Parathyroid adenoma (tissue), 2 donors: ENCODE measurements around the gene UNCX.

Experiments used
- H2AFZ ChIP-seq: fragments of 300-600 bp; sonication (generic); one replicate; pipeline ENCODE4 v1.7.0; 2017; ENCODE audit warnings: antibody characterized with exemption, mild to moderate bottlenecking
- H3K27ac ChIP-seq: fragments of 300-600 bp; sonication (generic); one replicate; pipeline ENCODE4 v1.7.0; 2017
- H3K27me3 ChIP-seq: fragments of 300-600 bp; sonication (generic); one replicate; pipeline ENCODE4 v1.7.0; 2017; ENCODE audit warnings: low read length; ENCODE audit not compliant: control insufficient read depth, insufficient read depth
- H3K36me3 ChIP-seq: fragments of 300-600 bp; sonication (generic); one replicate; pipeline ENCODE4 v1.7.0; 2017; ENCODE audit warnings: low read length; ENCODE audit not compliant: control insufficient read depth, insufficient read depth
- H3K4me1 ChIP-seq: fragments of 300-600 bp; sonication (generic); one replicate; pipeline ENCODE4 v1.7.0; 2017; ENCODE audit warnings: control low read depth
- H3K4me2 ChIP-seq: fragments of 300-600 bp; sonication (generic); one replicate; pipeline ENCODE4 v1.7.0; 2017; ENCODE audit warnings: low read length
- H3K4me3 ChIP-seq: fragments of 300-600 bp; sonication (generic); one replicate; pipeline ENCODE4 v1.7.0; 2017; ENCODE audit warnings: low read depth, low read length
- H3K79me2 ChIP-seq: fragments of 300-600 bp; sonication (generic); one replicate; pipeline ENCODE4 v1.7.0; 2017; ENCODE audit warnings: control low read depth
- H3K9ac ChIP-seq: fragments of 300-600 bp; sonication (generic); one replicate; pipeline ENCODE4 v1.7.0; 2017; ENCODE audit warnings: mild to moderate bottlenecking
- H3K9me3 ChIP-seq: fragments of 300-600 bp; sonication (generic); one replicate; pipeline ENCODE4 v1.7.0; 2017; ENCODE audit warnings: low read length; ENCODE audit not compliant: control insufficient read depth
- CTCF ChIP-seq: fragments of 300-600 bp; sonication (generic); IDR thresholded peaks from one replicate; pipeline ENCODE4 v1.7.0; 2017; ENCODE audit warnings: antibody characterized with exemption, mild to moderate bottlenecking
- donor health status: primary hyperparathyroidism.

The UNCX gene

DNA sequence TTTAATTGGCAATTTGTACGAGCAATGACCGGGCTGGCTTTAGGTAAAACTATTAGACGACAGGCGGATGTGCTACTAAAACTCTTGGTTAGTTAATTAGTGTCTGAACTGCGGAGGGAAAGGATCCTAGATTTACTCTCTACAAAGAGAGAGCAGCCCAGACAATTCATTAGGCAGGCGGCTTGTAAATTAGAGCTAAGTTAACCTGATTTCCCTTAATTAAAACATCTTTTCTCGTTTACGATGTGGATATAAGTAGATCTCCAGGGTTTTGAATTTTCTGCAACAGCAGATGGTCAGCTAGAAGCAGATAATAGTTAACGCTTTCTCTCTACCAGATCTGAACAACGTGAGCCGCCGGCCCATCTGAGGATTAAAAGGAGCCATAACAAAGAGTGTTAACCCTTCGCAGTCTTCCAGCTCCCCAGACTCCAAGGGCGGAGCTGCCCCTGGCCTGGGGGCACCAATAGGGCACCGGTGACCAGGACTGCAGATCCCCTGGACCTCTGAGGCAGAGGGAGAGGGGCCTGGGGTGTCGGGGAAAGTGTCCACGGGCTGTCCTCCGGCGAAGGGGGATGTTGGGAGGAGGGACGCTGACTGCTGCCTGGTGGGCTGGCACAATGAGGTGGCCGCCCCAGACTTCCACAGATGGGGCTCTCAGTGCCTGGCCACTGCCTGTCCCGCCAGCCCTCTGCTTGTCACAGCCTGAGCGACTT lies 6.3 kb upstream of the UNCX start:
- no peak overlapping the region for H3K27ac ChIP-seq
- no peaks in the 10 kb centered on the region for H3K4me1 ChIP-seq
- H3K27me3 ChIP-seq: peaks cover 33% of the 10 kb centered on the region
- no peak for TF ChIP-seq CTCF
- H3K9me3 ChIP-seq: no peaks in the 10 kb centered on the region
- H3K9ac ChIP-seq: no peak overlapping the region
- H2AFZ ChIP-seq: no peak overlapping the region
- no peak overlapping the region for H3K4me2 ChIP-seq
- no peak overlapping the region for H3K4me3 ChIP-seq
- H3K36me3 ChIP-seq: no peaks in the 10 kb centered on the region
- no peaks in the 10 kb centered on the region for H3K79me2 ChIP-seq

GRCh38 chr7:1227071-1227804 lies 5.4 kb upstream of the UNCX start:
- no peaks in the 10 kb centered on the region for H3K4me1 ChIP-seq
- no peak for TF ChIP-seq CTCF
- H3K27ac ChIP-seq: no peak overlapping the region
- H3K9ac ChIP-seq: no peak overlapping the region
- no peak overlapping the region for H2AFZ ChIP-seq
- H3K9me3 ChIP-seq: no peaks in the 10 kb centered on the region
- H3K27me3 ChIP-seq: peaks cover 39% of the 10 kb centered on the region
- H3K4me3 ChIP-seq: no peak overlapping the region
- no peaks in the 10 kb centered on the region for H3K36me3 ChIP-seq
- H3K4me2 ChIP-seq: no peak overlapping the region
- no peaks in the 10 kb centered on the region for H3K79me2 ChIP-seq

- H3K9ac ChIP-seq: no peak overlapping the region
- no peaks in the 10 kb centered on the region for H3K9me3 ChIP-seq
- no peaks in the 10 kb centered on the region for H3K36me3 ChIP-seq
- H3K27ac ChIP-seq: no peak overlapping the region
- H3K4me3 ChIP-seq: no peak overlapping the region
- H3K4me1 ChIP-seq: no peaks in the 10 kb centered on the region
- H3K27me3 ChIP-seq: peaks cover 40% of the 10 kb centered on the region
- H3K79me2 ChIP-seq: no peaks in the 10 kb centered on the region
- no peak overlapping the region for H3K4me2 ChIP-seq
- TF ChIP-seq CTCF: no peak
- H2AFZ ChIP-seq: no peak overlapping the region
Measured at GRCh38 chr7:1227814-1228544, 4.7 kb upstream of the UNCX start.

GRCh38 chr7:1228545-1229201 lies 4.0 kb upstream of the UNCX start:
- H3K36me3 ChIP-seq: no peaks in the 10 kb centered on the region
- no peak overlapping the region for H3K4me2 ChIP-seq
- no peak overlapping the region for H3K9ac ChIP-seq
- no peak overlapping the region for H3K27ac ChIP-seq
- H2AFZ ChIP-seq: no peak overlapping the region
- H3K27me3 ChIP-seq: peaks cover 40% of the 10 kb centered on the region
- no peaks in the 10 kb centered on the region for H3K79me2 ChIP-seq
- TF ChIP-seq CTCF: no peak
- H3K4me3 ChIP-seq: no peak overlapping the region
- H3K4me1 ChIP-seq: no peaks in the 10 kb centered on the region
- no peaks in the 10 kb centered on the region for H3K9me3 ChIP-seq
